GM10266 (cell line): ENCODE data around the gene ABITRAM.

ENCODE experiments used
- DNase-seq: peaks from one replicate; pipeline ENCODE4 v3.0.0; 2012; ENCODE audit errors: extremely low spot score
- TF ChIP-seq, protein P1 (sequence below): IDR thresholded peaks from 2 replicates; pipeline ENCODE4 v1.5.1; 2012; ENCODE audit warnings: mild to moderate bottlenecking, low read depth; ENCODE audit not compliant: control insufficient read depth, insufficient read depth; ENCODE audit errors: missing control alignments

Gene ABITRAM

DNA sequence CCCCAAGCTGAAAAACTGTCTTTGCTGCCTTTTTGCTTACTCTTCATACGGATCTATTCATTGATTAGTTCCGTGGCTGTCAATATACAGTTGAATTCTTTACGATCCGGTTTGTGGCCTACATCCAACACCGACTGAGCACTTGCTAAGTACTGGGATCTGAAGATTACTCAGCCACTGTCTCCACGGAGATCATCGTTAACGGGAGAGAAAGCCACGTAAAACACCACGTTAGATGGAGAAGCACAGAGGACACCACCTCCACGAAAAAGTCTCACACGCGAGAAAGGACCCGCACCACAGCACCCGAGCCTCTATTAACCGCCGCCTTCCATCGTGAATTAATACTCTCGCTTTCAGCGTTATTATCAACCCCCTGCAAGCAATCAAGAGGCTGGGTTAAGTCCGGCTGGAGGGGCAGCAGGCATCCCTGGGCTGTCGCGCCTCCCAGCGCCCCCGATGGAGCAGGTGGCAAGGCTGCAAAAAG is 926 bp upstream of the ABITRAM start:
- TF ChIP-seq, protein P1, sequence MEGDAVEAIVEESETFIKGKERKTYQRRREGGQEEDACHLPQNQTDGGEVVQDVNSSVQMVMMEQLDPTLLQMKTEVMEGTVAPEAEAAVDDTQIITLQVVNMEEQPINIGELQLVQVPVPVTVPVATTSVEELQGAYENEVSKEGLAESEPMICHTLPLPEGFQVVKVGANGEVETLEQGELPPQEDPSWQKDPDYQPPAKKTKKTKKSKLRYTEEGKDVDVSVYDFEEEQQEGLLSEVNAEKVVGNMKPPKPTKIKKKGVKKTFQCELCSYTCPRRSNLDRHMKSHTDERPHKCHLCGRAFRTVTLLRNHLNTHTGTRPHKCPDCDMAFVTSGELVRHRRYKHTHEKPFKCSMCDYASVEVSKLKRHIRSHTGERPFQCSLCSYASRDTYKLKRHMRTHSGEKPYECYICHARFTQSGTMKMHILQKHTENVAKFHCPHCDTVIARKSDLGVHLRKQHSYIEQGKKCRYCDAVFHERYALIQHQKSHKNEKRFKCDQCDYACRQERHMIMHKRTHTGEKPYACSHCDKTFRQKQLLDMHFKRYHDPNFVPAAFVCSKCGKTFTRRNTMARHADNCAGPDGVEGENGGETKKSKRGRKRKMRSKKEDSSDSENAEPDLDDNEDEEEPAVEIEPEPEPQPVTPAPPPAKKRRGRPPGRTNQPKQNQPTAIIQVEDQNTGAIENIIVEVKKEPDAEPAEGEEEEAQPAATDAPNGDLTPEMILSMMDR, result no peak
- DNase-seq, result no peak

DNA sequence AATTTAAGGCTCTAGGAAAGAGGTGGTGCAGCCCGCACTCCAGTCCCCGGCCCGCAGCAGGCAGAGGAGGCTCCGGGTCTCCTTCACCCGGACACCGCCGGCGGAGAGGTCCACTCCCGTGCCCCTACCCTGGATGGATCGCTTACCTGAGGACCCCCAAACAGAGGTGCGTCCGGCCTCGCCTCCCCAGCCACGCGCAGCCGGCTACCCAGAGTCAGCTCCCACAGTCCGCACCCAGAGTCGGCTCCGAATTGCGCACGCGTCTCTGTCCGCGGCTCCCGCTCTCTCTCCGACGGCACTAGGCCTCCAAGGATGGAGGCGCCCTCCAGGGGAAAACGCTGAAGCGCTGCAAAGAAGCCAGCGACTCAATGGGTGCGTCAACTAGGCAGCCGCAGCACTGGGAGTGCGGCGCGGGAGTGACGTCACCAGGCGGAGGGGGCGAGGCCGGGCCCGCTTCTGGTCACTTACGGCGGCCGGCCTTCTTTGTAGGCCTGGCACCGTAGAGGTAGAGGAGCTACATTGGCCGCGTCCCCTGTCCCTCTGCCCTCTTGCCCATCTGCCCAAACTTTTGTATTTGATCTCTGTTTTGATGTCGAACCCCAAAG is 380 bp upstream of the ABITRAM start, which contains the start of gene ELP1:
TSS of gene ELP1 (minus strand) at position 407 of the 605 bp plus-strand sequence. CDS start 2,978 bp downstream, outside the sequence.
- TF ChIP-seq, protein P1, result peak; percentile 52
- DNase-seq, result peak; percentile 87

DNA sequence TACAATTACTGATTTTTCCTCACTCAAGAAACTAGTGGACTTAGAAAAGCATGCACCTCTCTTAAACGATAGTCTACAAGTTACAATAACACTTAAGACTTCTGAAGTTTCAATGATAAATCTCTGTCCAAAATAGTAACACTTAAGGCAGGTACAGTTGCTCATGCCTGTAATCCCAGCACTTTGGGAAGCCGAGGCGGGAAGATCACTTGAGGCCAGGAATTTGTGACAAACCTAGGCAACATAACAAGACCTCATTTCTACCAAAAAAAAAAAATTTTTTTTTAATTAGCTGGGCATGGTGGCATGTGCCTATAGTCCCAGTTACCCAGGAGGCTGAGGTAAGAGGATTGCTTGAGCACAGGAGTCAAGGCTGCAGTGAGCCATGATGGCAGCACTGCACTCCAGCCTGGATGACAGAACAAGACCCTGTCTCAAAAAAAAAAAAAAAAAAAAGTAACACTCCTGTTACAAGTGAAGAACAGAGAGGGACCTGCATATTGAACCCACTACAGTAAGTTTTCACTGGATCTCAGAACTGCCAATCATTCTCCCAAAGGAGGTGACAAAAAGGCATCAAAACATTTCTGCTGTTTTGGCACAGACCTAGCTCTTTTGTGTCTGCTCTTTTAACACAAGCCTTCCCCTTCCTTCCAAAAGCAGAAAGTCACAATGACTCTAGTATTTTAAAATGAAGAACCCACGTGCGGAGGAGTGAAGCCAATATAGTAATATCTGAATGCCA is 3.5 kb downstream of the ABITRAM start:
- DNase-seq, result no peak
- TF ChIP-seq, protein P1, result no peak

DNA sequence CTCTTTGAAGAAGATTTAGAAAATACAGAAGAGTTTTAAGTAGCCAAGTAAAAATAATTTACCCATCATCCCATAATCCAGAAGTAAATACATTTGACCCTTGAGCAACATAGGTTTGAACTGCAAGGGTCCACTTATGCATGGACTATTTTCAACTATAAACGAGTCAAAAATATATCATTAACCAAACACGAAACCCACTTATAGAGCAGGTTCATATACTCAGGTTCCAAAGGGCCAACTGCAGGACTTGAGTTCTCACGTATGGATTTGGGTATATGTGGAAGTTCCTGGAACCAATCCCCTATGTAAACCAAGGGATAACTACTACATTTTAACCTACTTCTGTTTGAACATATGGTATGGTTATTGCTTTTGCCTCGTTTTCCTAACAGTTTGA is 5.8 kb downstream of the ABITRAM start:
- TF ChIP-seq, protein P1, result no peak
- DNase-seq, result no peak

DNA sequence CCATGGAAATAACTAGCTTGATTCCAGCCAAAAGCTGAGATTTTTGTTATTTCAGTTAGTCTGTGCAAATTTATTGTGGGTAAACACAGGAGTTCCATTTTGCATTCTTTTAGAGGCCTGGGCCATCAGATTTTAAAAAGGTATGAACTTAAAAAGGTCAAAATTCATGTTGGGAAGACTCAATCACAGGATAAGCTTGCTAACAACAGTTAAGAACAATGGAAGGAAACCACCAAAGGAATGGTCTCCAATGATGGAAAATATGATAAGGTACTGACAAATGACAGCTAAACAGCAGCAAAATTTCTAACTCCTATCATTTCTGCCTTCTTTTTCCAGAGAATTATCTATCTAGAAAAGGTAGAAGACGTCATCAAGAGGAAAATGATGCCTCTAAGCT is 16.0 kb downstream of the ABITRAM start:
- no peak for DNase-seq
- TF ChIP-seq, protein P1, result no peak

DNA sequence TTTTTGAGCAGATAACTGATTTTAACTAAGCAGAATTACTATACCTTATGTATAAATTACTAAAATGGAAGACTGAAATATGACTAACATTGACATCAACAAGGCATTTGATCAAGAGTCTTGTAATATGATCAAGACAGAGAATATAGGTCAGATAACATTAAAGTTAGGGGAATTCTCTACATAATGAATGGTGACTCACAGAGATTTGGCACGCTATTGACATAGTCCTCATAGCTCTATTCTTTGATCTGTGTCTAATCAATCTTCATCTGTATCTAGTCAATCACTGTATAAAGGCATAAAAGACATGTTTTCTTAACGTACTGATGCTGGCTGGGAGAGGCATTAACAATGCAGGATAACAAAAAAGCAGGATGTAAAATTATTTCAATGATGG is 17.4 kb downstream of the ABITRAM start:
- no peak for DNase-seq
- TF ChIP-seq, protein P1, result no peak

DNA sequence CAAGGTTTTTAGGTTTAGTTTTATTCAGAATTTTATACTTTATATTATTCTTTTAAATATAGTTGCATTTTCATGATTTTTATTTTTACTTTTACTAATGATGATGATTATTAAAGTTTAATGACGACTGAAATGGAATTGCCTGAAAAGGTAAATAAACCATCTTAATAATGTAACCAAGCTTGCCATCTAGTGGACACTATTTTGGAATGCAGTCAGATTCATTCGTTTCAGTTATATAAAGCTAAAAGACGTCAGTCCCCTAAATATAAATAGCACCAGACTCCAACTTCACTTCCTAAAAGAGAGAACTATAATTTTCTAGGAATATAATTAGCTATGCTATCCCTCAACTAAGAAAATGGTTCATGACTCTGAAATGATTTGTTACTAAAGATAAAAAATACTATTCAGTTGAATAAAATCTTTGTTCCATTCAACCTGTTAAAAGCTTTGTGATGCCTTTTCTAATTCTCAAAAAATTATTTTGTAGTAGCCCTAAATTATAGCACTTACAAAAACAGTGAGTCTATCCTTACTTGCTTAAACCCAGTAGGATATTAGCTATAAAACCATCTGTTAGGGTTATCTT is 19.9 kb downstream of the ABITRAM start:
- TF ChIP-seq, protein P1, result peak; percentile 59

More for the DNA sequence above, 19.9 kb downstream of the ABITRAM start:
- DNase-seq, result peak; percentile 25
